WTC11 (cell line): ENCODE measurements around the gene DPP9. TPM values are rescaled to one million over a fixed set of nuclear protein-coding genes. Genes with fewer than 3 reads are reported as not detected.

Experiments
- ATAC-seq: fragments of 200-7000 bp; cut with Tn5 transposase; 2 replicates; pipeline ENCODE4 v1.10.0; 2021; ENCODE audit warnings: mild to moderate bottlenecking, moderate library complexity
- CTCF ChIA-PET: fragments of 300-600 bp; sonication (Branson Sonifier 250); formaldehyde crosslinking; loops from one replicate; lab custom pipeline; 2021; ENCODE audit warnings: antibody characterized with exemption; lab: Charles Lee
- POLR2A ChIA-PET: fragments of 350-600 bp; sonication (Branson Sonifier 250); formaldehyde crosslinking; loops from one replicate; lab custom pipeline; 2021; ENCODE audit warnings: antibody characterized with exemption; lab: Charles Lee
- DNase-seq: peaks from one replicate; pipeline ENCODE4 v3.0.0; 2021; ENCODE audit warnings: low spot score
- H3K27ac Mint-ChIP-seq: 2 replicates; pipeline ENCODE4 v1.8.0; 2021; ENCODE audit warnings: mixed read lengths
- H3K27me3 Mint-ChIP-seq: 2 replicates; pipeline ENCODE4 v1.8.0; 2021; ENCODE audit warnings: low read depth, mild to moderate bottlenecking, moderate library complexity, mixed read lengths
- H3K36me3 Mint-ChIP-seq: 2 replicates; pipeline ENCODE4 v1.8.0; 2021; ENCODE audit warnings: mixed read lengths
- H3K4me1 Mint-ChIP-seq: 2 replicates; pipeline ENCODE4 v1.8.0; 2022; ENCODE audit warnings: mixed read lengths
- H3K4me3 Mint-ChIP-seq: 2 replicates; pipeline ENCODE4 v1.8.0; 2021; ENCODE audit warnings: mild to moderate bottlenecking, moderate library complexity, mixed read lengths
- H3K9me3 Mint-ChIP-seq: 2 replicates; pipeline ENCODE4 v1.8.0; 2021; ENCODE audit warnings: mixed read lengths
- CREB1 ChIP-seq: sonication (generic); formaldehyde crosslinking; IDR thresholded peaks from 2 replicates; pipeline ENCODE4 v1.8.0; 2023; ENCODE audit warnings: mild to moderate bottlenecking, missing genetic modification reagents
- EMX1 ChIP-seq: fragments of 250-450 bp; sonication (Bioruptor Pico); IDR thresholded peaks from 2 replicates; pipeline ENCODE4 v1.8.0; 2021; ENCODE audit warnings: mild to moderate bottlenecking
- ESRRA ChIP-seq: sonication (generic); formaldehyde crosslinking; IDR thresholded peaks from 2 replicates; pipeline ENCODE4 v1.8.1; 2022; ENCODE audit warnings: mild to moderate bottlenecking, missing genetic modification reagents, borderline replicate concordance
- ETV6 ChIP-seq: sonication (generic); formaldehyde crosslinking; IDR thresholded peaks from 2 replicates; pipeline ENCODE4 v1.8.1; 2022; ENCODE audit warnings: mild to moderate bottlenecking, missing genetic modification reagents
- GTF2I ChIP-seq: fragments of 250-450 bp; sonication (Bioruptor Pico); conservative IDR thresholded peaks from 2 replicates; pipeline ENCODE4 v1.4.0; 2021; ENCODE audit warnings: mild to moderate bottlenecking
- JUN ChIP-seq: sonication (generic); formaldehyde crosslinking; IDR thresholded peaks from 2 replicates; pipeline ENCODE4 v1.8.0; 2023; ENCODE audit warnings: mild to moderate bottlenecking, missing genetic modification reagents
- TEAD4 ChIP-seq: sonication (generic); formaldehyde crosslinking; IDR thresholded peaks from 2 replicates; pipeline ENCODE4 v1.8.0; 2022; ENCODE audit warnings: mild to moderate bottlenecking, missing genetic modification reagents
- ZNF232 ChIP-seq: sonication (generic); formaldehyde crosslinking; IDR thresholded peaks from 2 replicates; pipeline ENCODE4 v1.8.0; 2022; ENCODE audit warnings: mild to moderate bottlenecking, missing genetic modification reagents
- ZNF532 ChIP-seq: fragments of 250-450 bp; sonication (Bioruptor Pico); IDR thresholded peaks from 2 replicates; pipeline ENCODE4 v1.9.0; 2021; ENCODE audit warnings: mild to moderate bottlenecking, borderline replicate concordance
- total RNA-seq: library from RNA; stranded (reverse); gene quantifications from 3 replicates; pipeline ENCODE4 v1.2.3, GENCODE V29; 2021
- TF ChIP-seq, protein P1 (sequence below): sonication (generic); formaldehyde crosslinking; IDR thresholded peaks from 2 replicates; pipeline ENCODE4 v1.8.1; 2023; ENCODE audit warnings: mild to moderate bottlenecking, missing genetic modification reagents
- TF ChIP-seq, protein P2 (sequence below): sonication (generic); formaldehyde crosslinking; IDR thresholded peaks from 2 replicates; pipeline ENCODE4 v1.8.1; 2023; ENCODE audit warnings: mild to moderate bottlenecking, missing genetic modification reagents
- TF ChIP-seq, protein P3 (sequence below): fragments of 200-600 bp; IDR thresholded peaks from 2 replicates; pipeline ENCODE4 v1.8.0; 2022; ENCODE audit warnings: antibody characterized with exemption
- TF ChIP-seq, protein P4 (sequence below): sonication (generic); formaldehyde crosslinking; IDR thresholded peaks from 2 replicates; pipeline ENCODE4 v1.8.0; 2022; ENCODE audit warnings: missing genetic modification reagents
- TF ChIP-seq, protein P5 (sequence below): fragments of 250-450 bp; sonication (Bioruptor Pico); conservative IDR thresholded peaks from 2 replicates; pipeline ENCODE4 v1.9.0; 2021; ENCODE audit warnings: mild to moderate bottlenecking

DPP9 gene
- total RNA-seq, 1 experiment from 2014 or later: 52.9 TPM

DNA sequence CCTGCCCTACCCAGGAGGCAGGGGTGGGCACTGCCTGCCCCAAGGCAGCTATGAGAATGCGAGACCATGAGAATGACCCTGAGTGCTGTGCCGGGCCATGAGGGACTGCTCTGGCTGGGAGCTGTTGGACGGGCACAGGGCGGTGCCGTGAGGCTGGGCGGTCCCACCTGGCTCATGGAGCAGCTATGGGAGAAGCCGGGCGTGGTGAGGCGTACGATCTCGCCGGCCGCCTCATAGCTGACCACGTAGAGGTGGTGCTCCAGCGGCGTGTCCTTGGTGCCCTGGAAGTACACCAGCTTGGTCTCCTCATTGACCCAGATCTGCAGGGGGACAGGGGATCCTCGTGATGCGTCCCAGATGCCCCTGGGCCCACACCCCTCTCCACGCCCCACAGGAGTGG lies 34.2 kb downstream of the DPP9 start:
- H3K4me1 Mint-ChIP-seq: no peaks in the 10 kb centered on the region
- ChIA-PET CTCF (interaction anchor here (1.3 to 1.7 kb wide), 3 partner anchors 9 to 166 kb away, joined by 3 to 5 read pairs (median 3); no protein-coding TSS in a partner anchor), POLR2A (no interaction called here)
- H3K27ac Mint-ChIP-seq: no peak overlapping the region
- ATAC-seq (no peak), DNase-seq (no peak)
- no peak for TF ChIP-seq ETV6 (CRISPR knock-in tag)
- H3K36me3 Mint-ChIP-seq: peaks cover 26% of the 10 kb centered on the region
- no peaks in the 10 kb centered on the region for H3K27me3 Mint-ChIP-seq
- H3K9me3 Mint-ChIP-seq: no peaks in the 10 kb centered on the region
- H3K4me3 Mint-ChIP-seq: no peak overlapping the region

GRCh38 chr19:4688587-4688986 lies 35.1 kb downstream of the DPP9 start:
- CTCF ChIA-PET: interaction anchor here (1.7 kb wide), 1 partner anchor 11 kb away, joined by 5 read pairs; no protein-coding TSS in a partner anchor
- ATAC-seq: no peak
- no peak for DNase-seq

More at GRCh38 chr19:4688587-4688986, 35.1 kb downstream of the DPP9 start:
- H3K36me3 Mint-ChIP-seq: peaks cover 25% of the 10 kb centered on the region
- POLR2A ChIA-PET: no interaction called here
- H3K4me1 Mint-ChIP-seq: no peaks in the 10 kb centered on the region
- no peak overlapping the region for H3K4me3 Mint-ChIP-seq
- H3K27ac Mint-ChIP-seq: no peak overlapping the region
- TF ChIP-seq, protein P1, sequence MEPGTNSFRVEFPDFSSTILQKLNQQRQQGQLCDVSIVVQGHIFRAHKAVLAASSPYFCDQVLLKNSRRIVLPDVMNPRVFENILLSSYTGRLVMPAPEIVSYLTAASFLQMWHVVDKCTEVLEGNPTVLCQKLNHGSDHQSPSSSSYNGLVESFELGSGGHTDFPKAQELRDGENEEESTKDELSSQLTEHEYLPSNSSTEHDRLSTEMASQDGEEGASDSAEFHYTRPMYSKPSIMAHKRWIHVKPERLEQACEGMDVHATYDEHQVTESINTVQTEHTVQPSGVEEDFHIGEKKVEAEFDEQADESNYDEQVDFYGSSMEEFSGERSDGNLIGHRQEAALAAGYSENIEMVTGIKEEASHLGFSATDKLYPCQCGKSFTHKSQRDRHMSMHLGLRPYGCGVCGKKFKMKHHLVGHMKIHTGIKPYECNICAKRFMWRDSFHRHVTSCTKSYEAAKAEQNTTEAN: no peak
- no peak for TF ChIP-seq TEAD4 (CRISPR knock-in tag)
- no peak for TF ChIP-seq GTF2I (CRISPR knock-in tag)
- TF ChIP-seq, protein P2, sequence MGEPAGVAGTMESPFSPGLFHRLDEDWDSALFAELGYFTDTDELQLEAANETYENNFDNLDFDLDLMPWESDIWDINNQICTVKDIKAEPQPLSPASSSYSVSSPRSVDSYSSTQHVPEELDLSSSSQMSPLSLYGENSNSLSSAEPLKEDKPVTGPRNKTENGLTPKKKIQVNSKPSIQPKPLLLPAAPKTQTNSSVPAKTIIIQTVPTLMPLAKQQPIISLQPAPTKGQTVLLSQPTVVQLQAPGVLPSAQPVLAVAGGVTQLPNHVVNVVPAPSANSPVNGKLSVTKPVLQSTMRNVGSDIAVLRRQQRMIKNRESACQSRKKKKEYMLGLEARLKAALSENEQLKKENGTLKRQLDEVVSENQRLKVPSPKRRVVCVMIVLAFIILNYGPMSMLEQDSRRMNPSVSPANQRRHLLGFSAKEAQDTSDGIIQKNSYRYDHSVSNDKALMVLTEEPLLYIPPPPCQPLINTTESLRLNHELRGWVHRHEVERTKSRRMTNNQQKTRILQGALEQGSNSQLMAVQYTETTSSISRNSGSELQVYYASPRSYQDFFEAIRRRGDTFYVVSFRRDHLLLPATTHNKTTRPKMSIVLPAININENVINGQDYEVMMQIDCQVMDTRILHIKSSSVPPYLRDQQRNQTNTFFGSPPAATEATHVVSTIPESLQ (CRISPR knock-in tag): no peak
- TF ChIP-seq JUN (CRISPR knock-in tag): no peak
- TF ChIP-seq, protein P3, sequence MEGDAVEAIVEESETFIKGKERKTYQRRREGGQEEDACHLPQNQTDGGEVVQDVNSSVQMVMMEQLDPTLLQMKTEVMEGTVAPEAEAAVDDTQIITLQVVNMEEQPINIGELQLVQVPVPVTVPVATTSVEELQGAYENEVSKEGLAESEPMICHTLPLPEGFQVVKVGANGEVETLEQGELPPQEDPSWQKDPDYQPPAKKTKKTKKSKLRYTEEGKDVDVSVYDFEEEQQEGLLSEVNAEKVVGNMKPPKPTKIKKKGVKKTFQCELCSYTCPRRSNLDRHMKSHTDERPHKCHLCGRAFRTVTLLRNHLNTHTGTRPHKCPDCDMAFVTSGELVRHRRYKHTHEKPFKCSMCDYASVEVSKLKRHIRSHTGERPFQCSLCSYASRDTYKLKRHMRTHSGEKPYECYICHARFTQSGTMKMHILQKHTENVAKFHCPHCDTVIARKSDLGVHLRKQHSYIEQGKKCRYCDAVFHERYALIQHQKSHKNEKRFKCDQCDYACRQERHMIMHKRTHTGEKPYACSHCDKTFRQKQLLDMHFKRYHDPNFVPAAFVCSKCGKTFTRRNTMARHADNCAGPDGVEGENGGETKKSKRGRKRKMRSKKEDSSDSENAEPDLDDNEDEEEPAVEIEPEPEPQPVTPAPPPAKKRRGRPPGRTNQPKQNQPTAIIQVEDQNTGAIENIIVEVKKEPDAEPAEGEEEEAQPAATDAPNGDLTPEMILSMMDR: no peak
- TF ChIP-seq ZNF532: no peak
- no peak for TF ChIP-seq ZNF232
- TF ChIP-seq EMX1: no peak
- TF ChIP-seq, protein P4, sequence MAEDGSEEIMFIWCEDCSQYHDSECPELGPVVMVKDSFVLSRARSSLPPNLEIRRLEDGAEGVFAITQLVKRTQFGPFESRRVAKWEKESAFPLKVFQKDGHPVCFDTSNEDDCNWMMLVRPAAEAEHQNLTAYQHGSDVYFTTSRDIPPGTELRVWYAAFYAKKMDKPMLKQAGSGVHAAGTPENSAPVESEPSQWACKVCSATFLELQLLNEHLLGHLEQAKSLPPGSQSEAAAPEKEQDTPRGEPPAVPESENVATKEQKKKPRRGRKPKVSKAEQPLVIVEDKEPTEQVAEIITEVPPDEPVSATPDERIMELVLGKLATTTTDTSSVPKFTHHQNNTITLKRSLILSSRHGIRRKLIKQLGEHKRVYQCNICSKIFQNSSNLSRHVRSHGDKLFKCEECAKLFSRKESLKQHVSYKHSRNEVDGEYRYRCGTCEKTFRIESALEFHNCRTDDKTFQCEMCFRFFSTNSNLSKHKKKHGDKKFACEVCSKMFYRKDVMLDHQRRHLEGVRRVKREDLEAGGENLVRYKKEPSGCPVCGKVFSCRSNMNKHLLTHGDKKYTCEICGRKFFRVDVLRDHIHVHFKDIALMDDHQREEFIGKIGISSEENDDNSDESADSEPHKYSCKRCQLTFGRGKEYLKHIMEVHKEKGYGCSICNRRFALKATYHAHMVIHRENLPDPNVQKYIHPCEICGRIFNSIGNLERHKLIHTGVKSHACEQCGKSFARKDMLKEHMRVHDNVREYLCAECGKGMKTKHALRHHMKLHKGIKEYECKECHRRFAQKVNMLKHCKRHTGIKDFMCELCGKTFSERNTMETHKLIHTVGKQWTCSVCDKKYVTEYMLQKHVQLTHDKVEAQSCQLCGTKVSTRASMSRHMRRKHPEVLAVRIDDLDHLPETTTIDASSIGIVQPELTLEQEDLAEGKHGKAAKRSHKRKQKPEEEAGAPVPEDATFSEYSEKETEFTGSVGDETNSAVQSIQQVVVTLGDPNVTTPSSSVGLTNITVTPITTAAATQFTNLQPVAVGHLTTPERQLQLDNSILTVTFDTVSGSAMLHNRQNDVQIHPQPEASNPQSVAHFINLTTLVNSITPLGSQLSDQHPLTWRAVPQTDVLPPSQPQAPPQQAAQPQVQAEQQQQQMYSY (CRISPR knock-in tag): no peak
- TF ChIP-seq CREB1 (CRISPR knock-in tag): no peak
- TF ChIP-seq, protein P5, sequence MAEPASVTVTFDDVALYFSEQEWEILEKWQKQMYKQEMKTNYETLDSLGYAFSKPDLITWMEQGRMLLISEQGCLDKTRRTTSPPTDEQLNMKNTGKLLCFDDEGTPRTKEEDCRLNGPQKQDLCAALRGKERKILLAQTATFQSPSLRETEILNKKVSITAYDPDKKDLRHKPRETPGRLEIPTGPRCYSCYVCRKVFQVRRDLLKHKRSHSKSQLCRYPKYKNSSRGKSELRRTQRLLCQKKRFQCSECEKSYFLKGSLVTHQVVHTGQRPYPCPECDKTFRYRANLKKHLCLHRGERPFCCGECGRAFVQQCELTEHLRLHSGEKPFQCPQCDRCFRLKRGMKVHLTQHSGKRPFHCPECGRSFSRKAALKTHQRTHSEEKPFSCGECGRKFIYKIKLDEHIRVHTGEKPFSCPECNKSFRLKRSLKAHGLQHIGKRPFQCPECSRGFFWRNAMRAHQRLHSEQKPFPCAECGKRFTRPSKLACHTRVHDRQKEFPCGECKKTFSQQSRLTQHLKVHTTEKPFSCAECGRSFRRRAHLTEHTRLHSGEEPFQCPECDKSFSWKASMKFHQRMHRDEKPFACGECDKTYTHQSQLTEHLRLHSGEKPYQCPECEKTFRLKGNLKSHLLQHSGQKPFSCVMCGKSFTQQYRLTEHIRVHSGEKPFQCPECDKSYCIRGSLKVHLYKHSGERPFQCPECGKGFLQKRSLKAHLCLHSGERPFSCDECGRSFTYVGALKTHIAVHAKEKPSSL (CRISPR knock-in tag): no peak
- no peak for TF ChIP-seq ESRRA (CRISPR knock-in tag)
- no peaks in the 10 kb centered on the region for H3K27me3 Mint-ChIP-seq
- no peaks in the 10 kb centered on the region for H3K9me3 Mint-ChIP-seq
